HepG2 (cell line): ENCODE data around the gene ST3GAL2. TPM values are rescaled to one million over a fixed set of nuclear protein-coding genes. Genes with fewer than 3 reads are reported as not detected.

Experiments used
- ATAC-seq: fragments of 200-7000 bp; cut with Tn5 transposase; 3 replicates; pipeline ENCODE4 v1.9.1; 2020; ENCODE audit warnings: mild to moderate bottlenecking, moderate library complexity
- Bru-seq: library from RNA; stranded (reverse); fragments of 400-500 nt; gene quantifications from one replicate; lab custom pipeline; 2021; lab: Mats Ljungman, UMichigan
- BruChase-seq, 2 experiments: library from RNA; stranded (reverse); fragments of 400-500 nt; gene quantifications; one replicate each; lab custom pipeline; 2021; lab: Mats Ljungman, UMichigan
- BruUV-seq: library from RNA; stranded (reverse); fragments of 400-500 nt; replicated peaks from 2 replicates; lab custom pipeline; 2021; lab: Mats Ljungman, UMichigan
- CTCF ChIA-PET: fragments of 300-600 bp; formaldehyde crosslinking; extraction: SDS; loops from one replicate; lab custom pipeline; 2021; ENCODE audit warnings: low total read pairs, inconsistent platforms, low intra/inter-chr PET ratio; lab: Yijun Ruan, JAX
- POLR2A ChIA-PET: fragments of 350-600 bp; sonication (Branson Sonifier 250); formaldehyde crosslinking; loops from one replicate; lab custom pipeline; 2020; ENCODE audit warnings: antibody characterized with exemption, inconsistent platforms; lab: Yijun Ruan, JAX
- DNase-seq: peaks from one replicate; pipeline ENCODE4 v3.0.0-alpha.2; 2015; ENCODE audit warnings: low spot score
- FAIRE-seq: peaks from 3 replicates; lab custom pipeline; 2011; peaks lifted over from hg19 to GRCh38; lab: Jason Lieb, UNC
- H2AFZ ChIP-seq: one replicate; pipeline ENCODE4 v1.6.1; 2011; ENCODE audit warnings: low read length, inconsistent platforms
- H3K27ac ChIP-seq: fragments of 300-600 bp; 3 replicates; pipeline ENCODE4 v1.8.0; 2011; ENCODE audit warnings: mixed run types, mild to moderate bottlenecking, mixed read lengths, low read length, inconsistent platforms; ENCODE audit not compliant: insufficient read depth; ENCODE audit errors: extremely low read length
- H3K27me3 ChIP-seq, 2 experiments: fragments of 200-600 bp in 1 of 2; 2 replicates in 1 of 2; 3 replicates in 1 of 2; pipeline versions ENCODE4 v1.6.0 to v1.8.0; 2011; ENCODE audit warnings: low read length in 2 of 2, mild to moderate bottlenecking in 2 of 2, moderate library complexity in 2 of 2, inconsistent platforms in 1 of 2; ENCODE audit not compliant: insufficient read depth in 2 of 2, control insufficient read depth in 1 of 2
- H3K36me3 ChIP-seq, 2 experiments: fragments of 200-600 bp in 1 of 2; replicated peaks in 1 of 2; 2 replicates in 1 of 2; 3 replicates in 1 of 2; pipeline versions ENCODE4 v1.5.1 to v1.8.0; 2011; ENCODE audit warnings: low read length in 2 of 2, inconsistent platforms in 1 of 2; ENCODE audit not compliant: insufficient read depth in 2 of 2, control insufficient read depth in 1 of 2
- H3K4me1 ChIP-seq: 2 replicates; pipeline ENCODE4 v1.5.1; 2012; ENCODE audit warnings: low read length, inconsistent platforms; ENCODE audit not compliant: insufficient read depth
- H3K4me2 ChIP-seq: 2 replicates; pipeline ENCODE4 v1.6.0; 2011; ENCODE audit warnings: low read depth, low read length, inconsistent platforms
- H3K4me3 ChIP-seq, 3 experiments: fragments of 200-600 bp in 1 of 3; sonication (generic), shearing (Covaris generic) in 1 of 3; replicated peaks in 1 of 3; 2 replicates each; pipeline ENCODE4 v1.5.1; 2011 to 2016; ENCODE audit warnings: low read length in 3 of 3, inconsistent platforms in 2 of 3, low read depth in 2 of 3, mild to moderate bottlenecking in 2 of 3, control low read depth in 1 of 3, mixed read lengths in 1 of 3; ENCODE audit not compliant: insufficient read depth in 1 of 3
- H3K79me2 ChIP-seq: one replicate; pipeline ENCODE4 v1.6.1; 2011; ENCODE audit warnings: low read length, inconsistent platforms; ENCODE audit not compliant: insufficient read depth
- H3K9ac ChIP-seq: 2 replicates; pipeline ENCODE4 v1.6.0; 2011; ENCODE audit warnings: mild to moderate bottlenecking, low read depth, low read length, inconsistent platforms; ENCODE audit not compliant: insufficient read depth
- H3K9me3 ChIP-seq: 2 replicates; pipeline ENCODE4 v1.5.1; 2012; ENCODE audit warnings: mild to moderate bottlenecking, low read length
- H4K20me1 ChIP-seq: 2 replicates; pipeline ENCODE4 v1.6.0; 2011; ENCODE audit warnings: inconsistent platforms, mild to moderate bottlenecking, low read length, moderate library complexity; ENCODE audit not compliant: insufficient read depth
- CREM ChIP-seq, 2 experiments: sonication (generic) in 1 of 2; formaldehyde crosslinking in 1 of 2; IDR thresholded peaks; 2 replicates each; pipeline versions ENCODE4 v1.4.0 to v1.6.1; 2016 to 2020; ENCODE audit warnings: antibody characterized with exemption in 1 of 2, mild to moderate bottlenecking in 1 of 2, missing genetic modification reagents in 1 of 2
- FLYWCH1 ChIP-seq: sonication (generic); formaldehyde crosslinking; IDR thresholded peaks from 2 replicates; pipeline ENCODE4 v1.8.1; 2023; ENCODE audit warnings: mild to moderate bottlenecking, missing genetic modification reagents
- MEF2D ChIP-seq: sonication (generic); formaldehyde crosslinking; IDR thresholded peaks from 2 replicates; pipeline ENCODE4 v1.5.1; 2020; ENCODE audit warnings: mild to moderate bottlenecking, missing genetic modification reagents
- PTBP1 ChIP-seq: fragments of 200-400 bp; formaldehyde crosslinking; IDR thresholded peaks from 2 replicates; pipeline ENCODE4 v1.6.1; 2018; ENCODE audit warnings: low read length, low read depth; ENCODE audit not compliant: poor library complexity, severe bottlenecking
- SAP130 ChIP-seq: IDR thresholded peaks from 2 replicates; pipeline ENCODE4 v1.6.1; 2016; ENCODE audit warnings: low read depth
- SKIL ChIP-seq: sonication (generic); formaldehyde crosslinking; IDR thresholded peaks from 2 replicates; pipeline ENCODE4 v1.8.0; 2022; ENCODE audit warnings: missing genetic modification reagents, mild to moderate bottlenecking, moderate library complexity, borderline replicate concordance
- SMC3 ChIP-seq: IDR thresholded peaks from 2 replicates; pipeline ENCODE4 v1.6.1; 2011; ENCODE audit warnings: low read length, improper control_type of control experiment
- SOX5 ChIP-seq: IDR thresholded peaks from 2 replicates; pipeline ENCODE4 v1.6.1; 2016; ENCODE audit warnings: borderline replicate concordance
- ZFP36L2 ChIP-seq: sonication (generic); formaldehyde crosslinking; IDR thresholded peaks from 2 replicates; pipeline ENCODE4 v1.4.0; 2020; ENCODE audit warnings: missing genetic modification reagents
- ZNF251 ChIP-seq: sonication (generic); formaldehyde crosslinking; IDR thresholded peaks from 2 replicates; pipeline ENCODE4 v1.9.0; 2021; ENCODE audit warnings: mild to moderate bottlenecking, missing genetic modification reagents
- ZNF317 ChIP-seq: sonication (generic); formaldehyde crosslinking; IDR thresholded peaks from 2 replicates; pipeline ENCODE4 v1.5.0; 2020; ENCODE audit warnings: mild to moderate bottlenecking, missing genetic modification reagents
- ZNF543 ChIP-seq: sonication (generic); formaldehyde crosslinking; IDR thresholded peaks from 2 replicates; pipeline ENCODE4 v1.4.0; 2020; ENCODE audit warnings: mild to moderate bottlenecking, missing genetic modification reagents
- ZNF562 ChIP-seq: sonication (generic); formaldehyde crosslinking; IDR thresholded peaks from 2 replicates; pipeline ENCODE4 v1.8.0; 2022; ENCODE audit warnings: missing genetic modification reagents, borderline replicate concordance
- ZNF7 ChIP-seq: IDR thresholded peaks from 2 replicates; pipeline ENCODE4 v1.6.1; 2016; ENCODE audit warnings: missing biosample characterization, missing genetic modification reagents
- WGBS: methylation state at CpG from one replicate; pipeline ENCODE4 v1.1.6; 2017; ENCODE audit warnings: low lambda C conversion rate; 5-methylcytosine and 5-hydroxymethylcytosine counted together
- in situ Hi-C: cut with HindIII; loops from 2 replicates; pipeline ENCODE4 v1.10.0; 2017; ENCODE audit warnings: low pct_unique_long_range_greater_than_20kb; ENCODE audit not compliant: extremely low pct_ligation_motif_present
- intact Hi-C: fragments of 100-400 bp; cut with micrococcal nuclease; formaldehyde crosslinking; loops from one replicate; pipeline ENCODE4 v1.10.0; 2022; ENCODE audit not compliant: unreplicated experiment
- long read RNA-seq, 2 experiments: library from RNA in 1 of 2; library from polyadenylated mRNA in 1 of 2; stranded (forward) in 1 of 2; unstranded in 1 of 2; transcript quantifications; one replicate each; pipeline ENCODE4 v2.0.0, GENCODE V29; 2019 to 2022
- polyA minus RNA-seq, 3 experiments: library from RNA; depleted of rRNA, polyadenylated mRNA; stranded (reverse); fragments of >200 nt; gene quantifications; 2 replicates each; pipeline ENCODE4 v1.2.3, GENCODE V29; 2011; ENCODE audit warnings: low replicate concordance in 1 of 3
- polyA plus RNA-seq, 8 experiments: library from polyadenylated mRNA; depleted of rRNA in 3 of 8; stranded (reverse) in 7 of 8; unstranded in 1 of 8; fragments of >200 nt; fragmentation: Illumina TruSeq in 4 of 8; extraction: Trizol in 4 of 8; gene quantifications; 2 replicates each; pipeline versions ENCODE4 v1.2.1 to v1.2.3, GENCODE V29; 2011 to 2016; ENCODE audit warnings: low read depth in 4 of 8, missing spikeins in 1 of 8, mixed read lengths in 1 of 8; ENCODE audit not compliant: insufficient read depth in 1 of 8
- total RNA-seq, 5 experiments: library from RNA; depleted of rRNA; stranded (reverse); fragments of >200 nt; fragmentation: Illumina TruSeq; extraction: Trizol; gene quantifications; 2 replicates each; pipeline ENCODE4 v1.2.3, GENCODE V29; 2016; ENCODE audit warnings: low read depth in 1 of 5
- TF ChIP-seq, protein P1 (sequence below): sonication (generic); formaldehyde crosslinking; IDR thresholded peaks from 2 replicates; pipeline ENCODE4 v1.4.0; 2020; ENCODE audit warnings: mild to moderate bottlenecking, missing genetic modification reagents

ST3GAL2 gene
- total RNA-seq (2016; rRNA removed; fragmentation: Illumina TruSeq; extraction: Trizol) (17.8 and 24.9 TPM in 2 replicates), polyA plus RNA-seq (2011; rRNA removed) (16.3 and 17.0 TPM in 2 replicates), polyA minus RNA-seq (2011; rRNA and poly(A)+ RNA removed; ENCODE audit: low replicate concordance) (49.4 and 94.6 TPM in 2 replicates), Bru-seq, nascent RNA (percentile 77 among the genes with signal in this experiment), BruChase-seq, experiment 1, labeled RNA remaining after a 6-hour chase (percentile 80 among the genes with signal in this experiment), BruChase-seq, experiment 2, labeled RNA remaining after a 2-hour chase (percentile 85 among the genes with signal in this experiment)
- total RNA-seq (2016; cell fraction: cytosol; rRNA removed; fragmentation: Illumina TruSeq; extraction: Trizol; ENCODE audit: low read depth), result 3.6 TPM in 2 replicates
- total RNA-seq (2016; cell fraction: insoluble cytoplasmic fraction; rRNA removed; fragmentation: Illumina TruSeq; extraction: Trizol), result 15.8 and 25.9 TPM in 2 replicates
- 14.6 and 18.9 TPM in 2 replicates for total RNA-seq (2016; cell fraction: membrane; rRNA removed; fragmentation: Illumina TruSeq; extraction: Trizol)
- 15.0 and 18.9 TPM in 2 replicates for total RNA-seq (2016; cell fraction: nucleus; rRNA removed; fragmentation: Illumina TruSeq; extraction: Trizol)
- 10.9 and 15.5 TPM in 2 replicates for polyA plus RNA-seq (2011; cell fraction: cytosol; rRNA removed)
- 14.6 and 16.7 TPM in 2 replicates for polyA plus RNA-seq (2011; cell fraction: nucleus; rRNA removed)
- polyA plus RNA-seq (2012), result 13.3 and 16.9 TPM in 2 replicates
- 2.3 and 2.9 TPM in 2 replicates for polyA plus RNA-seq (2016; cell fraction: cytosol; fragmentation: Illumina TruSeq; extraction: Trizol; ENCODE audit: low read depth)
- 20.4 and 21.6 TPM in 2 replicates for polyA plus RNA-seq (2016; cell fraction: insoluble cytoplasmic fraction; fragmentation: Illumina TruSeq; extraction: Trizol; ENCODE audit: low read depth)
- polyA plus RNA-seq (2016; cell fraction: membrane; fragmentation: Illumina TruSeq; extraction: Trizol; ENCODE audit: low read depth), result 11.6 and 11.9 TPM in 2 replicates
- polyA plus RNA-seq (2016; cell fraction: nucleus; fragmentation: Illumina TruSeq; extraction: Trizol; ENCODE audit: insufficient read depth, low read depth), result 22.8 and 26.4 TPM in 2 replicates
- polyA minus RNA-seq (2011; cell fraction: cytosol; rRNA and poly(A)+ RNA removed), result 25.8 and 27.6 TPM in 2 replicates
- 22.4 and 31.0 TPM in 2 replicates for polyA minus RNA-seq (2011; cell fraction: nucleus; rRNA and poly(A)+ RNA removed)
- long read RNA-seq, experiment 1, full-length matches to known transcripts, result 7 of 13 reads
- long read RNA-seq, experiment 1, partial matches to known transcripts, result 0 of 13 reads
- long read RNA-seq, experiment 1, other reads (novel, unspliced or antisense), result 6 of 13 reads
- long read RNA-seq, experiment 2, full-length matches to known transcripts, result 44 of 106 reads
- long read RNA-seq, experiment 2, partial matches to known transcripts, result 6 of 106 reads
- long read RNA-seq, experiment 2, other reads (novel, unspliced or antisense), result 56 of 106 reads

DNA sequence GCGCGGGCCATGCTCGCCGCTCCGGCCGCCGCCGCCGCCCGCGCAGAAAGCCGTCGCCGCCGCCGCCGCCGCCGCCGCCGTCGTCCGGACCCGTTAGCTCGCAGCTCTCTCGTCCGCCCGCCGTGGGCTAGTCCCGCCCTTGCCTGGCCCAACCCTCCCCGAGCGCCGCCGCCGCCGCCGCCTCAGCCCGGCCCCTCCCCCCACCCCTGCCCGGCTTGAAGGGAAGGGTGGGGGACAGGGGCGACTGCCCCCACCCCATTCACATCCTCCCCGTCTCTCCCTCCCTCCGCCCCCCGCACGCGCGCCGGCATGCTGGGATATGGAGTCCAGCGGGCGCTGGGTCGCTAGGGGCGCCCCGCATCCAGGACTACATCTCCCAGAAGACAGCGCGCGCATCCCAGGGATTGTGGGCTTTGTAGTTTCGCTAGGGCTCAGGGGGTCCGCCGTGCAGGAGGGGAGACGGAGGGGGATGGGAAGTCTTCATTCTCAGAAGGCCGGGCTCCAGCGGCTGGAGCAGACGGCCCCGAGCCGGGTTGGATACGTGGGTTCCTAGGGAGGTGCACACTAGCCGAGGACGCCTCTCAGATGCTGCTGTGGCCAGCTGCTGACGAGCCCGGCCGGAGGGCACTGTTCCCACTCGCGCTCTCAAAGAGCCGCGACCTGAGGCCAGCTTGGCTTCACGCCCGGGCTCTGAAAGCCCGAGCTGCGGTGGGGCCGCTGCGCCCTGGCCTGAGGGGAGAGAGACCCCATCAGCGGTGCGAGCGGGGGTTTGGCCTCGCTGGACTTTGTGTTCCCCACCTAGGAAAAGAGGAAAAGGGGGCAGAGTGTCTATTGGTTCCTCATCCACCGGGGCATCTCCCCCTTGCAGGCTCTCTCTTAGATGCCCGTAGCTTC is at the start of gene ST3GAL2:
ST3GAL2 (minus strand) TSS at position 132 of the 894 bp plus-strand sequence. CDS start 40,570 bp downstream, outside the sequence.
- ATAC-seq (peak; percentile 88), FAIRE-seq (no peak)
- BruUV-seq, result no TSS peak
- TF ChIP-seq ZNF251 (no peak), CREM (IDR thresholded peaks at IDR 0.05) (peak; percentile 100), CREM (CRISPR knock-in tag; IDR thresholded peaks at IDR 0.05) (no peak), SAP130 (0 out of 2 replicates have a peak, but pooled peaks have one; percentile 21), ZNF317 (CRISPR knock-in tag) (peak; percentile 78; the same call in 1 of the 2 replicates), ZNF7 (CRISPR knock-in tag) (no peak), MEF2D (CRISPR knock-in tag) (no peak; the same call in 1 of the 2 replicates), PTBP1 (peak; percentile 72), FLYWCH1 (no peak), ZFP36L2 (CRISPR knock-in tag) (no peak), SMC3 (no peak), SOX5 (CRISPR knock-in tag) (peak; percentile 9; the same call in 1 of the 2 replicates), SKIL (peak; percentile 83; the same call in 1 of the 2 replicates), ZNF562 (no peak), ZNF543 (CRISPR knock-in tag) (peak; percentile 82; the same call in 1 of the 2 replicates)
- TF ChIP-seq, protein P1, sequence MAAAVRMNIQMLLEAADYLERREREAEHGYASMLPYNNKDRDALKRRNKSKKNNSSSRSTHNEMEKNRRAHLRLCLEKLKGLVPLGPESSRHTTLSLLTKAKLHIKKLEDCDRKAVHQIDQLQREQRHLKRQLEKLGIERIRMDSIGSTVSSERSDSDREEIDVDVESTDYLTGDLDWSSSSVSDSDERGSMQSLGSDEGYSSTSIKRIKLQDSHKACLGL (CRISPR knock-in tag), result peak; percentile 80; the same call in 1 of the 2 replicates

More for the DNA sequence above, at the start of gene ST3GAL2:
- peak; percentile 93 for DNase-seq
- Histone ChIP-seq H3K27me3 (no peaks in the 10 kb centered on the region; a peak in 1 of 5 replicates), H3K36me3 (peaks cover 4 to 9% of the 10 kb centered on the region in 2 experiments), H3K4me1 (peaks cover 66% of the 10 kb centered on the region), H3K9ac (peak within 1 kb of the TSS; percentile 81), H3K27ac (peak within 1 kb of the TSS; percentile 69), H3K4me3 (peak within 1 kb of the TSS; percentile 82 to 92 (median 89)), H3K4me2 (peak within 1 kb of the TSS; percentile 97), H3K9me3 (no peaks in the 10 kb centered on the region), H3K79me2 (peaks cover 35% of the 10 kb centered on the region), H4K20me1 (no peaks in the 10 kb centered on the region), H2AFZ (peak within 1 kb of the TSS; percentile 5)
- ChIA-PET POLR2A (interaction anchor here (0.7 to 8.3 kb wide), 12 partner anchors 10 to 151 kb away, joined by 3 to 78 read pairs (median 6); partner anchors contain the start of genes AARS1, DDX19A and FCSK), CTCF (no interaction called here)
- WGBS, result 3% methylated on average over 27 of the region's 86 CpGs
- intact Hi-C loops (loop anchor here (5.0 kb wide), 1 partner anchor 37 kb away; no protein-coding TSS in a partner anchor), in situ Hi-C loops (no loop called here)
